Naive thymus-derived CD4-positive, alpha-beta T cell (primary cell): Measurements from ENCODE around the gene DISP3. TPM values are rescaled to one million over a fixed set of nuclear protein-coding genes. Genes with fewer than 3 reads are reported as not detected.

Experiments
- ATAC-seq: fragments of 150-1000 bp; cut with Tn5 transposase; 2 replicates; pipeline ENCODE4 v1.10.0; 2021; ENCODE audit warnings: mild to moderate bottlenecking, moderate library complexity
- CTCF ChIA-PET: fragments of 350-600 bp; sonication (Branson Sonifier 250); formaldehyde crosslinking; loops from one replicate; lab custom pipeline; 2021; ENCODE audit warnings: antibody characterized with exemption; lab: Charles Lee
- POLR2A ChIA-PET: fragments of 350-600 bp; sonication (Branson Sonifier 250); formaldehyde crosslinking; loops from one replicate; lab custom pipeline; 2021; ENCODE audit warnings: antibody characterized with exemption, inconsistent platforms; lab: Charles Lee
- DNase-seq, 9 donors: peaks; one replicate each; pipeline versions ENCODE4 v3.0.0 to v3.0.0-alpha.2; 2020 to 2022; ENCODE audit warnings: mixed read lengths in 1 of 9
- H3K27ac ChIP-seq: one replicate; pipeline ENCODE4 v1.7.0; 2013; ENCODE audit warnings: mild to moderate bottlenecking, low read depth, low read length, moderate library complexity
- H3K27me3 ChIP-seq, 2 donors: one replicate each; pipeline ENCODE4 v1.7.0; 2013; ENCODE audit warnings: low read length in 2 of 2, mild to moderate bottlenecking in 2 of 2, moderate library complexity in 2 of 2; ENCODE audit not compliant: control insufficient read depth in 2 of 2, insufficient read depth in 2 of 2
- H3K36me3 ChIP-seq, 3 experiments: 1 replicate in 2 of 3; 2 replicates in 1 of 3; pipeline ENCODE4 v1.7.0; 2013; ENCODE audit warnings: low read length in 3 of 3, mild to moderate bottlenecking in 3 of 3, moderate library complexity in 1 of 3; ENCODE audit not compliant: insufficient read depth in 3 of 3, control insufficient read depth in 2 of 3
- H3K4me1 ChIP-seq, 2 donors: one replicate each; pipeline ENCODE4 v1.7.0; 2013; ENCODE audit warnings: low read length in 2 of 2, mild to moderate bottlenecking in 2 of 2, moderate library complexity in 1 of 2; ENCODE audit not compliant: control insufficient read depth in 2 of 2, insufficient read depth in 2 of 2
- H3K4me3 ChIP-seq: 2 replicates; pipeline ENCODE4 v1.7.0; 2013; ENCODE audit warnings: mild to moderate bottlenecking, low read length
- H3K9me3 ChIP-seq, 3 experiments: 1 replicate in 2 of 3; 2 replicates in 1 of 3; pipeline ENCODE4 v1.7.0; 2013; ENCODE audit warnings: low read length in 3 of 3; ENCODE audit not compliant: control insufficient read depth in 2 of 3
- H3K27ac Mint-ChIP-seq, 9 donors: one replicate each; pipeline ENCODE4 v1.8.0; 2020 to 2022; ENCODE audit warnings: mixed read lengths in 9 of 9, mild to moderate bottlenecking in 8 of 9, moderate library complexity in 5 of 9, inconsistent platforms in 2 of 9
- H3K27me3 Mint-ChIP-seq, 5 donors: one replicate each; pipeline ENCODE4 v1.8.0; 2021 to 2022; ENCODE audit warnings: mixed read lengths in 5 of 5, mild to moderate bottlenecking in 1 of 5
- H3K36me3 Mint-ChIP-seq, 5 donors: one replicate each; pipeline ENCODE4 v1.8.0; 2020 to 2022; ENCODE audit warnings: mixed read lengths in 5 of 5, mild to moderate bottlenecking in 3 of 5, inconsistent platforms in 1 of 5
- H3K4me1 Mint-ChIP-seq, 7 donors: one replicate each; pipeline ENCODE4 v1.8.0; 2020 to 2022; ENCODE audit warnings: mixed read lengths in 7 of 7, mild to moderate bottlenecking in 3 of 7, inconsistent platforms in 1 of 7
- H3K4me3 Mint-ChIP-seq, 10 donors: one replicate each; pipeline ENCODE4 v1.8.0; 2020 to 2022; ENCODE audit warnings: mild to moderate bottlenecking in 10 of 10, mixed read lengths in 10 of 10, moderate library complexity in 6 of 10, inconsistent platforms in 2 of 10
- H3K9me3 Mint-ChIP-seq, 11 donors: one replicate each; pipeline ENCODE4 v1.8.0; 2020 to 2022; ENCODE audit warnings: mixed read lengths in 11 of 11, mild to moderate bottlenecking in 4 of 11, inconsistent platforms in 1 of 11, moderate library complexity in 1 of 11
- intact Hi-C, 2 donors: fragments of 100-400 bp; cut with micrococcal nuclease; formaldehyde crosslinking; loops; one replicate each; pipeline ENCODE4 v1.15.1; 2023
- polyA plus RNA-seq, 2 donors: library from polyadenylated mRNA; unstranded; fragments of 300-500 nt; fragmentation: Illumina TruSeq; gene quantifications; one replicate each; pipeline ENCODE4 v1.2.3, GENCODE V29; 2021
- total RNA-seq, 6 experiments: library from RNA in 5 of 6; stranded (reverse) in 5 of 6; gene quantifications; 1 replicate in 5 of 6; 2 replicates in 1 of 6; pipeline ENCODE4 v1.2.3 and lab custom pipeline; 2021 to 2026

The DISP3 gene
- total and polyA plus RNA-seq, 7 experiments from 2014 or later = 0.14 to 0.95 (median 0.46) TPM

- Mint-ChIP-seq H3K9me3 (peaks cover 0 to 1% (median 0%) of the 10 kb centered on the region in 11 donors), H3K4me1 (no peaks in the 10 kb centered on the region), H3K36me3 (no peaks in the 10 kb centered on the region), H3K27ac (no peak overlapping the region), H3K4me3 (no peak overlapping the region), H3K27me3 (peaks cover 0 to 11% (median 0%) of the 10 kb centered on the region in 5 donors)
- POLR2A ChIA-PET = no interaction called here
- Histone ChIP-seq H3K36me3 (no peaks in the 10 kb centered on the region), H3K9me3 (no peaks in the 10 kb centered on the region), H3K4me1 (no peaks in the 10 kb centered on the region), H3K4me3 (no peak overlapping the region), H3K27ac (no peak overlapping the region), H3K27me3 (no peaks in the 10 kb centered on the region)
- ATAC-seq = no peak
- CTCF ChIA-PET = no interaction called here
- intact Hi-C loops = no loop called here
- no peak for DNase-seq
Measured at GRCh38 chr1:11538886-11539285, 59.9 kb downstream of the DISP3 start.

GRCh38 chr1:11539850-11540772, 61.2 kb downstream of the DISP3 start:
- Histone ChIP-seq H3K9me3 (no peaks in the 10 kb centered on the region), H3K27ac (no peak overlapping the region), H3K4me1 (no peaks in the 10 kb centered on the region), H3K27me3 (no peaks in the 10 kb centered on the region), H3K36me3 (no peaks in the 10 kb centered on the region), H3K4me3 (no peak overlapping the region)
- Mint-ChIP-seq H3K4me1 (peaks cover 0 to 4% (median 0%) of the 10 kb centered on the region in 7 donors), H3K9me3 (peaks cover 0 to 1% (median 0%) of the 10 kb centered on the region in 11 donors), H3K4me3 (no peak overlapping the region), H3K27ac (no peak overlapping the region), H3K27me3 (peaks cover 0 to 16% (median 6%) of the 10 kb centered on the region in 5 donors), H3K36me3 (no peaks in the 10 kb centered on the region)
- ATAC-seq (no peak), DNase-seq (no peak)
- intact Hi-C loops = no loop called here
- CTCF ChIA-PET = no interaction called here
- POLR2A ChIA-PET = no interaction called here

- intact Hi-C loops = no loop called here
- Histone ChIP-seq H3K27ac (no peak overlapping the region), H3K4me1 (no peaks in the 10 kb centered on the region), H3K27me3 (no peaks in the 10 kb centered on the region), H3K4me3 (no peak overlapping the region), H3K9me3 (no peaks in the 10 kb centered on the region), H3K36me3 (no peaks in the 10 kb centered on the region)
- peaks cover 0 to 5% (median 0%) of the 10 kb centered on the region in 7 donors for H3K4me1 Mint-ChIP-seq
- no peak for DNase-seq
- no peaks in the 10 kb centered on the region for H3K36me3 Mint-ChIP-seq
- ChIA-PET POLR2A (no interaction called here), CTCF (no interaction called here)
- peaks cover 0 to 1% (median 0%) of the 10 kb centered on the region in 11 donors for H3K9me3 Mint-ChIP-seq
- ATAC-seq = no peak
- H3K27me3 Mint-ChIP-seq = peaks cover 0 to 16% (median 6%) of the 10 kb centered on the region in 5 donors
- no peak overlapping the region for H3K27ac Mint-ChIP-seq
- no peak overlapping the region for H3K4me3 Mint-ChIP-seq
Measured at GRCh38 chr1:11540773-11541160, 61.8 kb downstream of the DISP3 start.

GRCh38 chr1:11541236-11541635, 62.3 kb downstream of the DISP3 start:
- H3K4me1 Mint-ChIP-seq = peaks cover 0 to 10% (median 4%) of the 10 kb centered on the region in 7 donors
- no peak for DNase-seq
- ATAC-seq = no peak
- H3K27me3 Mint-ChIP-seq = peaks cover 0 to 16% (median 6%) of the 10 kb centered on the region in 5 donors
- H3K36me3 Mint-ChIP-seq = no peaks in the 10 kb centered on the region
- H3K27ac Mint-ChIP-seq = no peak overlapping the region
- POLR2A ChIA-PET = no interaction called here
- Histone ChIP-seq H3K27me3 (no peaks in the 10 kb centered on the region), H3K9me3 (no peaks in the 10 kb centered on the region), H3K4me3 (no peak overlapping the region), H3K4me1 (no peaks in the 10 kb centered on the region), H3K36me3 (no peaks in the 10 kb centered on the region), H3K27ac (no peak overlapping the region)
- CTCF ChIA-PET = no interaction called here
- H3K4me3 Mint-ChIP-seq = no peak overlapping the region
- intact Hi-C loops = no loop called here
- H3K9me3 Mint-ChIP-seq = peaks cover 0 to 1% (median 0%) of the 10 kb centered on the region in 11 donors

GRCh38 chr1:11541956-11542355, 63.0 kb downstream of the DISP3 start:
- Histone ChIP-seq H3K4me3 (no peak overlapping the region), H3K4me1 (no peaks in the 10 kb centered on the region), H3K9me3 (no peaks in the 10 kb centered on the region), H3K27me3 (no peaks in the 10 kb centered on the region), H3K27ac (no peak overlapping the region), H3K36me3 (no peaks in the 10 kb centered on the region)
- Mint-ChIP-seq H3K4me3 (no peak overlapping the region), H3K9me3 (peaks cover 0 to 1% (median 0%) of the 10 kb centered on the region in 11 donors), H3K36me3 (no peaks in the 10 kb centered on the region), H3K27ac (no peak overlapping the region), H3K4me1 (peaks cover 0 to 16% (median 8%) of the 10 kb centered on the region in 7 donors), H3K27me3 (peaks cover 0 to 19% (median 6%) of the 10 kb centered on the region in 5 donors)
- ChIA-PET POLR2A (no interaction called here), CTCF (no interaction called here)
- intact Hi-C loops = no loop called here
- ATAC-seq (no peak), DNase-seq (no peak)

- Histone ChIP-seq H3K27me3 (no peaks in the 10 kb centered on the region), H3K4me1 (no peaks in the 10 kb centered on the region), H3K4me3 (no peak overlapping the region), H3K9me3 (no peaks in the 10 kb centered on the region), H3K36me3 (no peaks in the 10 kb centered on the region), H3K27ac (no peak overlapping the region)
- Mint-ChIP-seq H3K36me3 (no peaks in the 10 kb centered on the region), H3K27me3 (peaks cover 0 to 28% (median 7%) of the 10 kb centered on the region in 5 donors), H3K27ac (no peak overlapping the region), H3K4me1 (peaks cover 0 to 16% (median 8%) of the 10 kb centered on the region in 7 donors), H3K9me3 (peaks cover 0 to 1% (median 0%) of the 10 kb centered on the region in 11 donors), H3K4me3 (no peak overlapping the region)
- ATAC-seq = no peak
- intact Hi-C loops = no loop called here
- CTCF ChIA-PET = no interaction called here
- POLR2A ChIA-PET = no interaction called here
- no peak for DNase-seq
Measured at GRCh38 chr1:11543392-11543791, 64.4 kb downstream of the DISP3 start.
